Osteoblast (primary cell): ENCODE results near the gene FRMD3. TPM values are rescaled to one million over a fixed set of nuclear protein-coding genes. Genes with fewer than 3 reads are reported as not detected.

Experiments
- DNase-seq: peaks from one replicate; pipeline ENCODE4 v3.0.0; 2011; ENCODE audit warnings: low spot score, mixed read lengths; ENCODE audit not compliant: insufficient read length; ENCODE audit errors: missing footprints
- H2AFZ ChIP-seq: 2 replicates; pipeline ENCODE4 v1.6.0; 2011; ENCODE audit warnings: mild to moderate bottlenecking, low read length
- H3K27ac ChIP-seq: 2 replicates; pipeline ENCODE4 v1.5.1; 2011; ENCODE audit warnings: mild to moderate bottlenecking, low read depth, low read length, moderate library complexity
- H3K27me3 ChIP-seq: 2 replicates; pipeline ENCODE4 v1.6.0; 2012; ENCODE audit warnings: mild to moderate bottlenecking, control low read depth, inconsistent platforms, low read length, moderate library complexity; ENCODE audit not compliant: insufficient read depth
- H3K36me3 ChIP-seq: 2 replicates; pipeline ENCODE4 v1.5.1; 2011; ENCODE audit warnings: mild to moderate bottlenecking, low read length, control low read depth, moderate library complexity; ENCODE audit not compliant: insufficient read depth
- H3K4me1 ChIP-seq: 2 replicates; pipeline ENCODE4 v1.5.1; 2011; ENCODE audit warnings: mild to moderate bottlenecking, low read length, control low read depth, moderate library complexity; ENCODE audit not compliant: insufficient read depth
- H3K4me2 ChIP-seq: 2 replicates; pipeline ENCODE4 v1.6.0; 2011; ENCODE audit warnings: mild to moderate bottlenecking, low read length; ENCODE audit not compliant: insufficient read depth
- H3K4me3 ChIP-seq: fragments of 200-600 bp; sonication (generic); 3 replicates; pipeline ENCODE4 v1.5.1; 2012; ENCODE audit warnings: mild to moderate bottlenecking, low read length, inconsistent platforms; ENCODE audit not compliant: insufficient read depth
- H3K79me2 ChIP-seq: 2 replicates; pipeline ENCODE4 v1.6.0; 2012; ENCODE audit warnings: mild to moderate bottlenecking, low read length, control low read depth, inconsistent platforms; ENCODE audit not compliant: insufficient read depth
- H3K9me3 ChIP-seq: 2 replicates; pipeline ENCODE4 v1.5.1; 2011; ENCODE audit warnings: low read depth, low read length, control low read depth
- H4K20me1 ChIP-seq: 2 replicates; pipeline ENCODE4 v1.6.0; 2012; ENCODE audit warnings: mild to moderate bottlenecking, low read length, control low read depth; ENCODE audit not compliant: insufficient read depth
- total RNA-seq: library from RNA; depleted of rRNA; stranded (reverse); fragments of >200 nt; gene quantifications from 2 replicates; pipeline ENCODE4 v1.2.3, GENCODE V29; 2012
- TF ChIP-seq, protein P1 (sequence below): IDR thresholded peaks from 2 replicates; pipeline ENCODE4 v1.5.1; 2011; ENCODE audit warnings: mild to moderate bottlenecking, low read depth, low read length, moderate library complexity; ENCODE audit errors: extremely low read depth

Gene FRMD3
- total RNA-seq, 1 donor: 0.36 TPM

DNA sequence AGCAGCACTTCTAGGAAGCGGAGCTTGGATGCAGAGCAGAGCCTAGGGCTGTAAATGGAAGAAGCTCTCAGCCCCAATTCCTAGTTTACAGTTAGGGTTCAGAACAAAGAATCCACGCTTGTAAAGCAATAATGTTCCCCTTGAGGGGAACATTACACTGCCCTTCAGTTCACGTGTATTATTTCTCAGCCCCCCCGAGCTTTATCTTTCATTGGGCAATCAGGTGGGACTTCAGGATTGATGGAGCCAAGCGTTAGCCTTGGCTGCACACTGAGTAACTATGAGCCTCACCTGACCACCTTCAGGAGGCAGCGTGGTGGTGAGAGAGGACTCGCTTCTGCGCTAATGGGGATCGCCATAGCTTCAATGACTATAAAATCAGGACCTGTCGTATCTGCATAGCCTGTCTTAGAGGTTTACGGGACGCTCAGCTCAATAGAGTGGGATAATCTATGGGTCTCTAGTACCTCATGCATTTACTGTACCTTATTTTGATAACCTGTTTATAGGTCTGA lies 318.2 kb downstream of the FRMD3 start:
- Histone ChIP-seq H3K36me3 (no peaks in the 10 kb centered on the region), H2AFZ (peak overlapping the region; percentile 83), H3K4me1 (peaks cover 10% of the 10 kb centered on the region), H3K9me3 (no peaks in the 10 kb centered on the region), H3K4me3 (peak overlapping the region; percentile 74), H3K79me2 (no peaks in the 10 kb centered on the region), H3K27me3 (no peaks in the 10 kb centered on the region), H3K27ac (no peak overlapping the region), H4K20me1 (no peaks in the 10 kb centered on the region), H3K4me2 (peak overlapping the region; percentile 77)
- no peak for DNase-seq
- TF ChIP-seq, protein P1, sequence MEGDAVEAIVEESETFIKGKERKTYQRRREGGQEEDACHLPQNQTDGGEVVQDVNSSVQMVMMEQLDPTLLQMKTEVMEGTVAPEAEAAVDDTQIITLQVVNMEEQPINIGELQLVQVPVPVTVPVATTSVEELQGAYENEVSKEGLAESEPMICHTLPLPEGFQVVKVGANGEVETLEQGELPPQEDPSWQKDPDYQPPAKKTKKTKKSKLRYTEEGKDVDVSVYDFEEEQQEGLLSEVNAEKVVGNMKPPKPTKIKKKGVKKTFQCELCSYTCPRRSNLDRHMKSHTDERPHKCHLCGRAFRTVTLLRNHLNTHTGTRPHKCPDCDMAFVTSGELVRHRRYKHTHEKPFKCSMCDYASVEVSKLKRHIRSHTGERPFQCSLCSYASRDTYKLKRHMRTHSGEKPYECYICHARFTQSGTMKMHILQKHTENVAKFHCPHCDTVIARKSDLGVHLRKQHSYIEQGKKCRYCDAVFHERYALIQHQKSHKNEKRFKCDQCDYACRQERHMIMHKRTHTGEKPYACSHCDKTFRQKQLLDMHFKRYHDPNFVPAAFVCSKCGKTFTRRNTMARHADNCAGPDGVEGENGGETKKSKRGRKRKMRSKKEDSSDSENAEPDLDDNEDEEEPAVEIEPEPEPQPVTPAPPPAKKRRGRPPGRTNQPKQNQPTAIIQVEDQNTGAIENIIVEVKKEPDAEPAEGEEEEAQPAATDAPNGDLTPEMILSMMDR: no peak

DNA sequence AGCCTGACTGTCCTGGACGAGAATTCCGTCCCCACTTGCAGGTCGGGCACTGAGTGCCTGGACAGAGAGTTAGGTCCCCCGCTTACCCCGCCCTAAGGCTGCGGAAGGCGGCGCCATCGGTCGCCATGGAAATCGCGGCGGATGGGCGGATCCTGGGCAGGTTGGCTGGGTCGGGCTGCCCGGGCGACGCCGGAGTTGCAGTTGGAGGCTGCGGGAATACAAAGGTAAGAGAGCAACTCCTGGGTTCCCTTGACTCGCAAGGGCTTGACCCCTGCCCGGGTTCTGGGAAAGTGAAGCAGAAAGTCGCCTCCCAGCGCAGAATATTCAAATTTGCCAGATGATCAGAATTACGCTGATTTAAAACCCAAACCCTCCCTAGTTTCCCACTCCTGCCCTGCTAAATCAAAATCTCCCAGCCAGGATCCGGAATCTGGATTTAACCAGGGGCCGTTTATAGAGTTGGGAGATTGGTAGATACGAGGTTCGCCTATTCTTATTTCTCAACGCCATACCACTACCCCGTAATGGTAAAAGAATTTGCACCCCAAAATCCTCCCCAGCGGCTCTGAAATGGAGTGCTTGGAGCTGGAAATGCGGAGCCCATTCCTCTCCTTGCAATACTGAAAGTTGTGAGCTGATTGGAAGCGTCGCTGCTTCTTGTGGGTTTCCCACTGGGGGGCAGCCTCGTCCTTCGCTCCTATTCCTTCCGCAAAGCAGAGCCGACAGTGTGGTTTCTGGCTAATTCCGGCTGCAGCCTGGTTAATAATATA lies 318.9 kb downstream of the FRMD3 start:
- H3K4me2 ChIP-seq: peak overlapping the region; percentile 77
- peak; percentile 85 for DNase-seq
- no peaks in the 10 kb centered on the region for H3K36me3 ChIP-seq
- no peaks in the 10 kb centered on the region for H3K9me3 ChIP-seq
- no peaks in the 10 kb centered on the region for H3K79me2 ChIP-seq
- no peaks in the 10 kb centered on the region for H4K20me1 ChIP-seq
- no peaks in the 10 kb centered on the region for H3K27me3 ChIP-seq
- H2AFZ ChIP-seq: peak overlapping the region; percentile 83
- H3K4me1 ChIP-seq: peaks cover 10% of the 10 kb centered on the region
- no peak overlapping the region for H3K27ac ChIP-seq
- H3K4me3 ChIP-seq: peak overlapping the region; percentile 74
- TF ChIP-seq, protein P1: peak; percentile 66

DNA sequence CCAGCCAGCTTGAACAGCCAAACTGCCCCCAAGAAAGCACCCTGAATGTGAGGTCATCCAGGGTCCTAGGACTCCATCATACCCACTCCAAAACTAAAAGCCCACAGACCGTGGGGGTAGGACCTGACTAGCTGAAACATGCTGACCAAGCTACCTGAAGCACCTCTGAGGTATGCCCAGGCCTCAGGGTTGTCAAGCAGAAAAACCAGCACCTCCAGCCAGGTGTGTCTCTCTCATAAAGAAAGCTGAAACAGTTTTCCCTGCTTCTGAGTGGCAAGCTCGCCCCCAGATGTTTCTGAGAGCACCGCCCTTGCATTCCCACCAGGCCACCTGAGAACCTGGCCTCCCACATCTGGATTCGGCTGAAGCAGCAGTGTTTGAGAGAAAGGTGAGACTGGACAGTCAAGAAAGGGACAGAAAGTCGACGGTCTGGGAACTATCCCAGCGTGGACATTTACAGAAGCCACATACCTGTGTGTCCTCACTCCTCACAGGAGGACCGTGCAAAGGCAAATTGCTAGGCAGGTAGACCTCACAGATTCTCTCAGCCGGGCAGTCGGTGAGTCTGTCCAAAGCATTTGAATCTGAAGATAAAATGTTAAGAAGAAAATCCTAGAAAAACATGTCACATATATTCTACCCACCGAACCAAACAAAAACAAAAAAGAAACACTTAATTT lies 319.6 kb downstream of the FRMD3 start:
- Histone ChIP-seq H3K4me2 (peak overlapping the region; percentile 77), H3K27me3 (no peaks in the 10 kb centered on the region), H3K9me3 (no peaks in the 10 kb centered on the region), H3K4me3 (no peak overlapping the region), H3K79me2 (no peaks in the 10 kb centered on the region), H4K20me1 (no peaks in the 10 kb centered on the region), H2AFZ (no peak overlapping the region), H3K27ac (no peak overlapping the region), H3K36me3 (no peaks in the 10 kb centered on the region), H3K4me1 (peaks cover 10% of the 10 kb centered on the region)
- TF ChIP-seq, protein P1: no peak
- DNase-seq: no peak

DNA sequence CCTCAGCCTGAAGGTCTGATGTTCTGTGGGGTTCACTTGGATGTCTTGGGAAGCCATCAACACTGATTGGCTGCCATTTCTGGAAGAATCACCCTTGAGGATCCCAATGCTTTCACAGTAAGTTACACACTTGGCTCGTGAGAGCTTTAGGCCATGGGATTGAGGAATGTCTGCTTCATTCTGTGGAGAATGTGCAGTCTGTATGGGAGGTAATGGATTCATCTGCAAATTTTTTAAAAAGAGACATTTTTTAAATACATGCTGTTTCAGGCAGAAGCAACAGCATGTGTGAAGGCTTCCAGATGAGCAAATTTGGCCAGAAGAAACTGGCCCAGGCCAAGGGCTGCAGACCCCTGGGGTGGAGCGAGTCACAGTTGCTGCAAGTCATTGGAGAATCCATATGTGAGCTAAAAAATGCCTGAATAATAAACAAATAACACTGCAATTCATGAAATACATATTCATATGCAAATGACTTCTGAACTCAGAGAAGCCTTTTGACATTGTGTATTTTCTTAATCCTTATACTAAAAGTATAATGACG lies 328.9 kb downstream of the FRMD3 start:
- Histone ChIP-seq H3K79me2 (no peaks in the 10 kb centered on the region), H3K27me3 (no peaks in the 10 kb centered on the region), H3K4me2 (no peak overlapping the region), H3K4me3 (no peak overlapping the region), H3K36me3 (no peaks in the 10 kb centered on the region), H4K20me1 (no peaks in the 10 kb centered on the region), H3K27ac (no peak overlapping the region), H3K4me1 (no peaks in the 10 kb centered on the region), H2AFZ (no peak overlapping the region), H3K9me3 (no peaks in the 10 kb centered on the region)
- TF ChIP-seq, protein P1: no peak
- no peak for DNase-seq
